K562 (cell line): ENCODE measurements around the gene FAM24A. TPM values are rescaled to one million over a fixed set of nuclear protein-coding genes. Genes with fewer than 3 reads are reported as not detected.

ENCODE experiments used
- FOXA1 ChIP-seq: fragments of 450-650 bp; IDR thresholded peaks from 2 replicates; pipeline ENCODE4 v1.6.1; 2016; ENCODE audit warnings: mild to moderate bottlenecking, borderline replicate concordance
- FOXP1 ChIP-seq: sonication (generic); formaldehyde crosslinking; IDR thresholded peaks from 2 replicates; pipeline ENCODE4 v1.8.0; 2022; ENCODE audit warnings: mild to moderate bottlenecking, missing genetic modification reagents
- HDGF ChIP-seq: fragments of 450-650 bp; IDR thresholded peaks from 2 replicates; pipeline ENCODE4 v1.6.1; 2016
- HINFP ChIP-seq: fragments of 450-650 bp; conservative IDR thresholded peaks from 2 replicates; pipeline ENCODE4 v1.6.1; 2016; ENCODE audit warnings: missing genetic modification characterization, low read depth, mild to moderate bottlenecking, control low read depth, missing compliant biosample characterization
- MAX ChIP-seq: sonication (generic); formaldehyde crosslinking; IDR thresholded peaks from 2 replicates; pipeline ENCODE4 v1.9.0; 2022; ENCODE audit warnings: mild to moderate bottlenecking, missing genetic modification reagents
- NR4A1 ChIP-seq, 2 experiments: fragments of 250-450 bp in 1 of 2; fragments of 450-650 bp in 1 of 2; sonication (Bioruptor Pico) in 1 of 2; IDR thresholded peaks; 2 replicates each; pipeline versions ENCODE4 v1.4.0 to v1.6.1; 2016 to 2020; ENCODE audit warnings: mild to moderate bottlenecking in 2 of 2, missing compliant biosample characterization in 1 of 2, missing genetic modification characterization in 1 of 2, moderate library complexity in 1 of 2
- SMAD3 ChIP-seq: fragments of 450-650 bp; formaldehyde crosslinking; conservative IDR thresholded peaks from 2 replicates; pipeline ENCODE4 v1.4.0; 2020; ENCODE audit warnings: mild to moderate bottlenecking
- TCF3 ChIP-seq: sonication (generic); formaldehyde crosslinking; IDR thresholded peaks from 2 replicates; pipeline ENCODE4 v1.4.0; 2020; ENCODE audit warnings: mild to moderate bottlenecking, missing genetic modification reagents
- TCFL5 ChIP-seq: fragments of 250-450 bp; sonication (Bioruptor Pico); conservative IDR thresholded peaks from 2 replicates; pipeline ENCODE4 v1.6.1; 2021; ENCODE audit warnings: mild to moderate bottlenecking, moderate library complexity, matching md5 sums
- ZFP36 ChIP-seq: fragments of 150-350 bp; IDR thresholded peaks from 2 replicates; pipeline ENCODE4 v1.6.1; 2018; ENCODE audit warnings: low read length, low read depth; ENCODE audit not compliant: partially characterized antibody
- ZNF175 ChIP-seq: fragments of 200-800 bp; sonication (Bioruptor generic); IDR thresholded peaks from 2 replicates; pipeline ENCODE4 v1.6.1; 2016; ENCODE audit warnings: low read depth, mild to moderate bottlenecking, missing genetic modification characterization, missing compliant biosample characterization
- ZNF212 ChIP-seq: fragments of 450-650 bp; formaldehyde crosslinking; IDR thresholded peaks from 2 replicates; pipeline ENCODE4 v1.4.0; 2020; ENCODE audit warnings: mild to moderate bottlenecking
- ZNF24 ChIP-seq: fragments of 450-650 bp; IDR thresholded peaks from 2 replicates; pipeline ENCODE4 v1.6.1; 2016
- ZNF354B ChIP-seq: fragments of 250-450 bp; sonication (Bioruptor Pico); IDR thresholded peaks from 2 replicates; pipeline ENCODE4 v1.4.0; 2020
- polyA plus RNA-seq, 8 experiments: library from polyadenylated mRNA; depleted of rRNA in 4 of 8; stranded (reverse) in 5 of 8; unstranded in 3 of 8; fragments of >200 nt; fragmentation: Nextera tagmentation in 2 of 8; fragmentation: Illumina TruSeq in 1 of 8; extraction: Ambion mirVana in 2 of 8; extraction: Trizol in 1 of 8; gene quantifications; 2 replicates each; pipeline versions ENCODE4 v1.2.1 to v1.2.3, GENCODE V29; 2011 to 2014; ENCODE audit warnings: inconsistent platforms in 1 of 8, missing spikeins in 1 of 8
- total RNA-seq, 7 experiments: library from RNA; depleted of rRNA in 6 of 7; stranded (reverse); fragments of >200 nt in 6 of 7; fragmentation: Illumina TruSeq in 2 of 7; extraction: Trizol in 2 of 7; gene quantifications; 2 replicates each; pipeline versions ENCODE4 v1.2.1 to v1.2.3, GENCODE V29; 2011 to 2021; ENCODE audit warnings: low replicate concordance in 1 of 7
- TF ChIP-seq, protein P1 (sequence below), 2 experiments: IDR thresholded peaks in 1 of 2; conservative IDR thresholded peaks in 1 of 2; 2 replicates each; pipeline ENCODE4 v1.6.1; 2016; ENCODE audit warnings: low read depth in 2 of 2, mild to moderate bottlenecking in 1 of 2, missing compliant biosample characterization in 1 of 2, missing genetic modification characterization in 1 of 2, moderate library complexity in 1 of 2
- TF ChIP-seq, protein P2 (sequence below): fragments of 250-450 bp; sonication (Bioruptor Pico); IDR thresholded peaks from 2 replicates; pipeline ENCODE4 v1.4.0; 2020; ENCODE audit warnings: mild to moderate bottlenecking
- TF ChIP-seq, protein P3 (sequence below): fragments of 450-650 bp; IDR thresholded peaks from 2 replicates; pipeline ENCODE4 v1.6.1; 2018; ENCODE audit warnings: mild to moderate bottlenecking, low read depth; ENCODE audit not compliant: partially characterized antibody

FAM24A gene
- total and polyA plus RNA-seq, 9 of the 15 experiments (the other 6 are each of a cell fraction or from before 2014, with no cell fraction given), result not detected

GRCh38 chr10:122953902-122954730 lies 43.7 kb downstream of the FAM24A start, which contains the start of gene C10orf88 (continued):
- TF ChIP-seq, protein P1, sequence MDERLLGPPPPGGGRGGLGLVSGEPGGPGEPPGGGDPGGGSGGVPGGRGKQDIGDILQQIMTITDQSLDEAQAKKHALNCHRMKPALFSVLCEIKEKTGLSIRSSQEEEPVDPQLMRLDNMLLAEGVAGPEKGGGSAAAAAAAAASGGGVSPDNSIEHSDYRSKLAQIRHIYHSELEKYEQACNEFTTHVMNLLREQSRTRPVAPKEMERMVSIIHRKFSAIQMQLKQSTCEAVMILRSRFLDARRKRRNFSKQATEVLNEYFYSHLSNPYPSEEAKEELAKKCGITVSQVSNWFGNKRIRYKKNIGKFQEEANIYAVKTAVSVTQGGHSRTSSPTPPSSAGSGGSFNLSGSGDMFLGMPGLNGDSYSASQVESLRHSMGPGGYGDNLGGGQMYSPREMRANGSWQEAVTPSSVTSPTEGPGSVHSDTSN (CRISPR knock-in tag; IDR thresholded peaks at IDR 0.05; ENCODE audit: low read depth), result no peak
- TF ChIP-seq, protein P1 (tag; conservative IDR thresholded peaks at IDR 0.05; ENCODE audit: low read depth), result no peak
- TF ChIP-seq FOXA1 (no peak), ZNF354B (CRISPR knock-in tag) (no peak), TCF3 (CRISPR knock-in tag) (no peak), TCFL5 (CRISPR knock-in tag) (no peak), HDGF (no peak), ZNF212 (CRISPR knock-in tag) (no peak), ZNF175 (CRISPR knock-in tag) (no peak), ZFP36 (no peak), FOXP1 (CRISPR knock-in tag) (0 out of 2 replicates have a peak, but pooled peaks have one; percentile 63), ZNF24 (no peak), NR4A1 (CRISPR knock-in tag; IDR thresholded peaks at IDR 0.05) (no peak), NR4A1 (tag; IDR thresholded peaks at IDR 0.05) (no peak), MAX (CRISPR knock-in tag) (peak; percentile 99), SMAD3 (no peak), HINFP (no peak)
- TF ChIP-seq, protein P2, sequence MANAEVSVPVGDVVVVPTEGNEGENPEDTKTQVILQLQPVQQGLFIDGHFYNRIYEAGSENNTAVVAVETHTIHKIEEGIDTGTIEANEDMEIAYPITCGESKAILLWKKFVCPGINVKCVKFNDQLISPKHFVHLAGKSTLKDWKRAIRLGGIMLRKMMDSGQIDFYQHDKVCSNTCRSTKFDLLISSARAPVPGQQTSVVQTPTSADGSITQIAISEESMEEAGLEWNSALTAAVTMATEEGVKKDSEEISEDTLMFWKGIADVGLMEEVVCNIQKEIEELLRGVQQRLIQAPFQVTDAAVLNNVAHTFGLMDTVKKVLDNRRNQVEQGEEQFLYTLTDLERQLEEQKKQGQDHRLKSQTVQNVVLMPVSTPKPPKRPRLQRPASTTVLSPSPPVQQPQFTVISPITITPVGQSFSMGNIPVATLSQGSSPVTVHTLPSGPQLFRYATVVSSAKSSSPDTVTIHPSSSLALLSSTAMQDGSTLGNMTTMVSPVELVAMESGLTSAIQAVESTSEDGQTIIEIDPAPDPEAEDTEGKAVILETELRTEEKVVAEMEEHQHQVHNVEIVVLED, result no peak
- TF ChIP-seq, protein P3, sequence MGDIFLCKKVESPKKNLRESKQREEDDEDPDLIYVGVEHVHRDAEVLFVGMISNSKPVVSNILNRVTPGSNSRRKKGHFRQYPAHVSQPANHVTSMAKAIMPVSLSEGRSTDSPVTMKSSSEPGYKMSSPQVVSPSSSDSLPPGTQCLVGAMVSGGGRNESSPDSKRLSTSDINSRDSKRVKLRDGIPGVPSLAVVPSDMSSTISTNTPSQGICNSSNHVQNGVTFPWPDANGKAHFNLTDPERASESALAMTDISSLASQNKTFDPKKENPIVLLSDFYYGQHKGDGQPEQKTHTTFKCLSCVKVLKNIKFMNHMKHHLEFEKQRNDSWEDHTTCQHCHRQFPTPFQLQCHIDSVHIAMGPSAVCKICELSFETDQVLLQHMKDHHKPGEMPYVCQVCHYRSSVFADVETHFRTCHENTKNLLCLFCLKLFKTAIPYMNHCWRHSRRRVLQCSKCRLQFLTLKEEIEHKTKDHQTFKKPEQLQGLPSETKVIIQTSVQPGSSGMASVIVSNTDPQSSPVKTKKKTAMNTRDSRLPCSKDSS, result no peak
- TF ChIP-seq, all 486 proteins: peak for 107
